ENCODE data around the gene IFI30.
A peak's percentile ranks its signal among the peaks of the same experiment; 100 is the strongest.
"Not testable (repeated sequence)": the region's sequence is repeated elsewhere in the genome, so short reads cannot be mapped to it uniquely, and the experiment has no call there.

Gene IFI30

GRCh38 chr19:18205200-18205892, 31.7 kb downstream of the IFI30 start:
- Histone ChIP-seq H3K79me2 (peaks cover 8% of the 10 kb centered on the region), H3K4me1 (peaks cover 2% of the 10 kb centered on the region), H3K4me2 (ENCODE audit: low read length) (peak overlapping the region; percentile 95), H3K9me3 (ENCODE audit: control insufficient read depth, low read length) (no peaks in the 10 kb centered on the region), H3K4me3 (ENCODE audit: low read depth, low read length) (peak overlapping the region; percentile 65), H3K36me3 (ENCODE audit: control insufficient read depth, insufficient read depth, low read length) (no peaks in the 10 kb centered on the region), H3K27ac (peak overlapping the region; percentile 93), H3K9ac (peak overlapping the region; percentile 78), H3K27me3 (ENCODE audit: control insufficient read depth, insufficient read depth, low read length) (no peaks in the 10 kb centered on the region), H2AFZ (peak overlapping the region; percentile 96)
- no peak for TF ChIP-seq CTCF (IDR thresholded peaks at IDR 0.05)

- Histone ChIP-seq H3K9ac (no peak overlapping the region), H3K79me2 (peaks cover 8% of the 10 kb centered on the region), H3K4me1 (peaks cover 2% of the 10 kb centered on the region), H3K9me3 (ENCODE audit: control insufficient read depth, low read length) (no peaks in the 10 kb centered on the region), H3K27me3 (ENCODE audit: control insufficient read depth, insufficient read depth, low read length) (no peaks in the 10 kb centered on the region), H3K4me3 (ENCODE audit: low read depth, low read length) (no peak overlapping the region), H3K4me2 (ENCODE audit: low read length) (peak overlapping the region; percentile 95), H3K27ac (no peak overlapping the region), H3K36me3 (ENCODE audit: control insufficient read depth, insufficient read depth, low read length) (no peaks in the 10 kb centered on the region), H2AFZ (no peak overlapping the region)
- no peak for TF ChIP-seq CTCF (IDR thresholded peaks at IDR 0.05)
Observed at GRCh38 chr19:18206018-18206417, 32.4 kb downstream of the IFI30 start.

- Histone ChIP-seq H3K36me3 (ENCODE audit: control insufficient read depth, insufficient read depth, low read length) (no peaks in the 10 kb centered on the region), H3K4me3 (ENCODE audit: low read depth, low read length) (no peak overlapping the region), H2AFZ (peak overlapping the region; percentile 9), H3K9me3 (ENCODE audit: control insufficient read depth, low read length) (no peaks in the 10 kb centered on the region), H3K4me2 (ENCODE audit: low read length) (no peak overlapping the region), H3K4me1 (no peaks in the 10 kb centered on the region), H3K27me3 (ENCODE audit: control insufficient read depth, insufficient read depth, low read length) (no peaks in the 10 kb centered on the region), H3K9ac (no peak overlapping the region), H3K27ac (no peak overlapping the region), H3K79me2 (peaks cover 4% of the 10 kb centered on the region)
- TF ChIP-seq CTCF (IDR thresholded peaks at IDR 0.05): peak; percentile 54
Observed at GRCh38 chr19:18208098-18208951, 34.7 kb downstream of the IFI30 start.

GRCh38 chr19:18209912-18210311, 36.3 kb downstream of the IFI30 start:
- not testable (repeated sequence) for H3K36me3 ChIP-seq (ENCODE audit: control insufficient read depth, insufficient read depth, low read length); H3K9me3 ChIP-seq (ENCODE audit: control insufficient read depth, low read length); H3K4me3 ChIP-seq (ENCODE audit: low read depth, low read length); H3K9ac ChIP-seq; H2AFZ ChIP-seq; H3K27ac ChIP-seq; H3K4me2 ChIP-seq (ENCODE audit: low read length); H3K79me2 ChIP-seq; H3K4me1 ChIP-seq; H3K27me3 ChIP-seq (ENCODE audit: control insufficient read depth, insufficient read depth, low read length)

- H2AFZ ChIP-seq: no peak overlapping the region
- no peak for TF ChIP-seq CTCF (IDR thresholded peaks at IDR 0.05)
Observed at GRCh38 chr19:18211683-18212082, 38.1 kb downstream of the IFI30 start.

More at GRCh38 chr19:18211683-18212082, 38.1 kb downstream of the IFI30 start:
- no peaks in the 10 kb centered on the region for H3K27me3 ChIP-seq (ENCODE audit: control insufficient read depth, insufficient read depth, low read length)
- H3K79me2 ChIP-seq: no peaks in the 10 kb centered on the region
- no peak overlapping the region for H3K4me3 ChIP-seq (ENCODE audit: low read depth, low read length)
- H3K9ac ChIP-seq: no peak overlapping the region
- no peaks in the 10 kb centered on the region for H3K36me3 ChIP-seq (ENCODE audit: control insufficient read depth, insufficient read depth, low read length)
- no peaks in the 10 kb centered on the region for H3K9me3 ChIP-seq (ENCODE audit: control insufficient read depth, low read length)
- no peak overlapping the region for H3K27ac ChIP-seq
- H3K4me2 ChIP-seq (ENCODE audit: low read length): no peak overlapping the region
- no peaks in the 10 kb centered on the region for H3K4me1 ChIP-seq

Data from parathyroid adenoma (tissue), 2 donors.